Progenitor cell of endocrine pancreas (in vitro differentiated cells): Measurements from ENCODE around the gene SIGLEC9. TPM values are rescaled to one million over a fixed set of nuclear protein-coding genes. Genes with fewer than 3 reads are reported as not detected.

Experiments
- DNase-seq: peaks from one replicate; pipeline ENCODE4 v3.0.0; 2021; ENCODE audit warnings: low spot score; ENCODE audit not compliant: unreplicated experiment
- H3K27ac Mint-ChIP-seq: 2 replicates; pipeline ENCODE4 v1.8.0; 2021; ENCODE audit warnings: mild to moderate bottlenecking, moderate library complexity, mixed read lengths
- H3K27me3 Mint-ChIP-seq: 2 replicates; pipeline ENCODE4 v1.8.0; 2021; ENCODE audit warnings: mixed read lengths
- H3K36me3 Mint-ChIP-seq: 2 replicates; pipeline ENCODE4 v1.8.0; 2022; ENCODE audit warnings: mixed read lengths; ENCODE audit not compliant: insufficient read depth
- H3K4me1 Mint-ChIP-seq: 2 replicates; pipeline ENCODE4 v1.8.0; 2021; ENCODE audit warnings: low read depth, mixed read lengths
- H3K4me3 Mint-ChIP-seq: 2 replicates; pipeline ENCODE4 v1.8.0; 2021; ENCODE audit warnings: low read depth, mild to moderate bottlenecking, moderate library complexity, mixed read lengths
- H3K9me3 Mint-ChIP-seq: 2 replicates; pipeline ENCODE4 v1.8.0; 2021; ENCODE audit warnings: low read depth, mixed read lengths
- CTCF ChIP-seq: fragments of 200-600 bp; sonication (generic); IDR thresholded peaks from one replicate; pipeline ENCODE4 v1.5.0; 2021; ENCODE audit warnings: antibody characterized with exemption, mild to moderate bottlenecking; ENCODE audit not compliant: unreplicated experiment
- total RNA-seq: library from RNA; stranded (reverse); gene quantifications from 2 replicates; pipeline ENCODE4 v1.2.1, GENCODE V29; 2021

Gene SIGLEC9
- total RNA-seq, 1 donor from 2014 or later, result not detected

DNA sequence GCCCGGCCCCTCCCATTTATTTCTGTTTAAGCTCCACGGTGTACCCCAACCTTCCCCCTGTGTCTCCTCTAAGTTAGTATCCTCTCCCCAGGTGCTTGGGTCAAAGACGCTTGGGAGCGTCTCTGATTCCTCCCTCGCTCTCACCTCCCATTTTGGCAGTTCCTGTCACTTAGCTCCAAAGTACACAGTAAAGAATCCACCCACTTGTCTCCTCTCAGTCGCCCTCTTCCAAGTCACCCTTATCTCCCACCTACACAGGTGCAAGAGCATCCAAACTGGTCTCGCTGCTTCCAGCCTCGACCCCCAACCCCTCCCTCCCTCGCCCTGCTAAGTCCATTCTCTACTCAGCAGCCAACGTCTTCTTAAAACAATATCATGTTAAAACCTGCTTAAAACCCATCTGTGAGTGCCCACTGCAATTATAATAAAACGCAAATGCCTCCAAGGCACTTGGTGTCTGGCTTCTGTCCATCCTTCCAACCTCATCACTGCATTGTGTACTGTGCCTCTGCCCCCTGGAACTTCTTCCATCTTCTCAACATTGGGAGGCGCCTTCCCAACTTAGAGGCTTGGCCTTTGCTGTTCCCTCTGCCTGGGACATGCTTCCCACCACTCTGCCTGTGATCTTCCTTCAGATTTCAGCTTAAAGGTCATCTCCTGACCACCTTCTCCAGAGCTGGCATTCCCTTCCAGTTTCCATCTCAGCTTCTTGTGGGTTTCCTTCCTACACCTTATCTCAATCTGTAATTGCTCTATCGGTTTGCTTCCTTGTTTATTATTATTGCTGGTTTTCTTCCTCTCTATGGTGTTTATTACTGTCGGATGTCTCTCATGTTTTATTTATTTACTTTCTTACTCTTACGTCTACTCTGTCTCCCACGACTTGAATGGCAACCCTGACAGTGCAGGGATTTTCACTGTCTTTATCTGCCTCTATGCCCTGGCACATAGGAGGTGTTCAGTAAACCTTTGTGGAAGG lies 32.5 kb upstream of the SIGLEC9 start:
- TF ChIP-seq CTCF, result no peak
- H3K4me1 Mint-ChIP-seq, result peaks cover 12% of the 10 kb centered on the region
- H3K36me3 Mint-ChIP-seq, result no peaks in the 10 kb centered on the region
- H3K9me3 Mint-ChIP-seq, result no peaks in the 10 kb centered on the region
- H3K4me3 Mint-ChIP-seq, result no peak overlapping the region
- no peak for DNase-seq
- H3K27me3 Mint-ChIP-seq, result peaks cover 18% of the 10 kb centered on the region
- H3K27ac Mint-ChIP-seq, result peak overlapping the region; percentile 37

GRCh38 chr19:51093101-51093500 lies 31.6 kb upstream of the SIGLEC9 start:
- Mint-ChIP-seq H3K27ac (peak overlapping the region; percentile 7), H3K4me1 (peaks cover 12% of the 10 kb centered on the region), H3K9me3 (no peaks in the 10 kb centered on the region), H3K4me3 (no peak overlapping the region), H3K36me3 (no peaks in the 10 kb centered on the region), H3K27me3 (peaks cover 18% of the 10 kb centered on the region)
- no peak for TF ChIP-seq CTCF
- no peak for DNase-seq

- H3K4me1 Mint-ChIP-seq, result peaks cover 12% of the 10 kb centered on the region
- no peak for DNase-seq
- H3K4me3 Mint-ChIP-seq, result no peak overlapping the region
- peaks cover 18% of the 10 kb centered on the region for H3K27me3 Mint-ChIP-seq
- H3K27ac Mint-ChIP-seq, result peak overlapping the region; percentile 7
- TF ChIP-seq CTCF, result no peak
- H3K36me3 Mint-ChIP-seq, result no peaks in the 10 kb centered on the region
- no peaks in the 10 kb centered on the region for H3K9me3 Mint-ChIP-seq
These were observed 31.0 kb upstream of the SIGLEC9 start for GRCh38 chr19:51093510-51094345.

- Mint-ChIP-seq H3K27ac (no peak overlapping the region), H3K4me1 (peaks cover 12% of the 10 kb centered on the region), H3K36me3 (no peaks in the 10 kb centered on the region), H3K27me3 (peaks cover 14% of the 10 kb centered on the region), H3K4me3 (no peak overlapping the region), H3K9me3 (no peaks in the 10 kb centered on the region)
- TF ChIP-seq CTCF, result peak; percentile 81
- peak; percentile 51 for DNase-seq
These were observed 29.9 kb upstream of the SIGLEC9 start for GRCh38 chr19:51094696-51095279.
